Loucy (cell line): ENCODE data around the gene ZNF345.
A peak's percentile ranks its signal among the peaks of the same experiment; 100 is the strongest.

Source experiments
- H2AFZ ChIP-seq: fragments of 200-600 bp; sonication (generic); 2 replicates; pipeline ENCODE4 v1.6.0; 2016; ENCODE audit warnings: antibody characterized with exemption, mild to moderate bottlenecking, low read length, moderate library complexity
- H3F3A ChIP-seq: fragments of 200-600 bp; 2 replicates; pipeline ENCODE4 v1.6.0; 2016; ENCODE audit warnings: antibody characterized with exemption, low read depth, mild to moderate bottlenecking
- H3K27me3 ChIP-seq: fragments of 200-600 bp; sonication (generic); 2 replicates; pipeline ENCODE4 v1.6.1; 2014; ENCODE audit warnings: low read length, mild to moderate bottlenecking; ENCODE audit not compliant: insufficient read depth, poor library complexity, severe bottlenecking
- H3K36me3 ChIP-seq: fragments of 200-600 bp; sonication (generic); 2 replicates; pipeline ENCODE4 v1.6.1; 2016; ENCODE audit warnings: low read length; ENCODE audit not compliant: insufficient read depth
- H3K4me1 ChIP-seq: fragments of 200-600 bp; sonication (generic); 2 replicates; pipeline ENCODE4 v1.5.1; 2014; ENCODE audit warnings: low read length, mild to moderate bottlenecking; ENCODE audit not compliant: insufficient read depth, poor library complexity, severe bottlenecking
- H3K4me2 ChIP-seq: fragments of 200-600 bp; sonication (generic); 2 replicates; pipeline ENCODE4 v1.6.0; 2014; ENCODE audit warnings: antibody characterized with exemption, low read length, low read depth, mild to moderate bottlenecking; ENCODE audit not compliant: poor library complexity, severe bottlenecking
- H3K4me3 ChIP-seq: fragments of 200-600 bp; sonication (generic); 2 replicates; pipeline ENCODE4 v1.5.1; 2014; ENCODE audit warnings: low read length, mild to moderate bottlenecking, mixed read lengths; ENCODE audit not compliant: poor library complexity, severe bottlenecking
- H3K79me2 ChIP-seq: fragments of 200-600 bp; sonication (generic); 2 replicates; pipeline ENCODE4 v1.6.1; 2014; ENCODE audit warnings: low read length; ENCODE audit not compliant: insufficient read depth
- H3K9ac ChIP-seq: fragments of 200-600 bp; sonication (generic); 2 replicates; pipeline ENCODE4 v1.6.0; 2014; ENCODE audit warnings: mild to moderate bottlenecking, low read depth, low read length, moderate library complexity; ENCODE audit not compliant: poor library complexity, severe bottlenecking
- H3K9me2 ChIP-seq: fragments of 200-600 bp; sonication (generic); replicated peaks from 2 replicates; pipeline ENCODE4 v1.6.1; 2016; ENCODE audit warnings: low read depth, low read length, mixed read lengths
- H3K9me3 ChIP-seq: fragments of 200-600 bp; sonication (generic); 2 replicates; pipeline ENCODE4 v1.6.1; 2014; ENCODE audit warnings: mild to moderate bottlenecking, antibody characterized with exemption, low read length, low read depth; ENCODE audit not compliant: insufficient read depth
- H4K20me1 ChIP-seq: fragments of 200-600 bp; sonication (generic); 2 replicates; pipeline ENCODE4 v1.6.0; 2014; ENCODE audit warnings: antibody characterized with exemption, low read length, mild to moderate bottlenecking; ENCODE audit not compliant: insufficient read depth, poor library complexity, severe bottlenecking
- CTCF ChIP-seq: fragments of 200-600 bp; sonication (generic); conservative IDR thresholded peaks from 2 replicates; pipeline ENCODE4 v1.5.1; 2014; ENCODE audit warnings: mild to moderate bottlenecking, antibody characterized with exemption, low read length
- EZH2phosphoT487 ChIP-seq: fragments of 200-600 bp; IDR thresholded peaks from 2 replicates; pipeline ENCODE4 v1.6.1; 2018; ENCODE audit warnings: antibody characterized with exemption, mild to moderate bottlenecking, moderate library complexity, borderline replicate concordance

The ZNF345 gene

GRCh38 chr19:36847968-36848367 is 2.7 kb upstream of the ZNF345 start:
- Histone ChIP-seq H3K4me2 (peak overlapping the region; percentile 99), H3K79me2 (peaks cover 20% of the 10 kb centered on the region), H3F3A (no peaks in the 10 kb centered on the region), H3K4me1 (peaks cover 7% of the 10 kb centered on the region), H3K36me3 (no peaks in the 10 kb centered on the region), H2AFZ (no peak overlapping the region), H3K9me2 (no peaks in the 10 kb centered on the region), H3K9me3 (no peaks in the 10 kb centered on the region), H4K20me1 (no peaks in the 10 kb centered on the region), H3K9ac (no peak overlapping the region), H3K4me3 (peak overlapping the region; percentile 83), H3K27me3 (no peaks in the 10 kb centered on the region)
- TF ChIP-seq EZH2phosphoT487 (no peak), CTCF (no peak)

GRCh38 chr19:36849701-36850558 is 746 bp upstream of the ZNF345 start:
- Histone ChIP-seq H2AFZ (peak overlapping the region; percentile 95), H3K9ac (peak overlapping the region; percentile 85)
- no peak for TF ChIP-seq CTCF
- no peak for TF ChIP-seq EZH2phosphoT487

GRCh38 chr19:36851898-36852297 is 1.2 kb downstream of the ZNF345 start:
- Histone ChIP-seq H3K9ac (peak overlapping the region; percentile 85), H2AFZ (no peak overlapping the region)

More at GRCh38 chr19:36849701-36850558, 746 bp upstream of the ZNF345 start:
- peak overlapping the region; percentile 99 for H3K4me2 ChIP-seq
- H3K4me3 ChIP-seq: peak overlapping the region; percentile 83
- no peaks in the 10 kb centered on the region for H3K36me3 ChIP-seq
- H4K20me1 ChIP-seq: no peaks in the 10 kb centered on the region
- no peaks in the 10 kb centered on the region for H3K9me3 ChIP-seq
- H3F3A ChIP-seq: no peaks in the 10 kb centered on the region
- peaks cover 7% of the 10 kb centered on the region for H3K4me1 ChIP-seq
- H3K9me2 ChIP-seq: no peaks in the 10 kb centered on the region
- no peaks in the 10 kb centered on the region for H3K27me3 ChIP-seq
- peaks cover 24% of the 10 kb centered on the region for H3K79me2 ChIP-seq

More at GRCh38 chr19:36851898-36852297, 1.2 kb downstream of the ZNF345 start:
- Histone ChIP-seq H3K4me1 (peaks cover 7% of the 10 kb centered on the region), H3K36me3 (peaks cover 5% of the 10 kb centered on the region; the same call in 1 of the 2 replicates), H3F3A (no peaks in the 10 kb centered on the region), H3K4me3 (peak overlapping the region; percentile 83), H3K9me3 (no peaks in the 10 kb centered on the region), H3K27me3 (no peaks in the 10 kb centered on the region), H4K20me1 (no peaks in the 10 kb centered on the region), H3K79me2 (peaks cover 24% of the 10 kb centered on the region), H3K9me2 (no peaks in the 10 kb centered on the region), H3K4me2 (peak overlapping the region; percentile 99)
- TF ChIP-seq CTCF: no peak
- no peak for TF ChIP-seq EZH2phosphoT487
